HL-60/S4 treated with retinoic acid at 250 ng/mL for 4 days and 3 days (cell line): ENCODE results near the gene DLEC1.

ENCODE experiments used
- in situ Hi-C: fragments of 300-500 bp; cut with MboI; formaldehyde crosslinking; loops from 2 replicates; pipeline ENCODE4 v1.7.0; 2022; ENCODE audit warnings: low sequenced_read_pairs

Gene DLEC1

DNA sequence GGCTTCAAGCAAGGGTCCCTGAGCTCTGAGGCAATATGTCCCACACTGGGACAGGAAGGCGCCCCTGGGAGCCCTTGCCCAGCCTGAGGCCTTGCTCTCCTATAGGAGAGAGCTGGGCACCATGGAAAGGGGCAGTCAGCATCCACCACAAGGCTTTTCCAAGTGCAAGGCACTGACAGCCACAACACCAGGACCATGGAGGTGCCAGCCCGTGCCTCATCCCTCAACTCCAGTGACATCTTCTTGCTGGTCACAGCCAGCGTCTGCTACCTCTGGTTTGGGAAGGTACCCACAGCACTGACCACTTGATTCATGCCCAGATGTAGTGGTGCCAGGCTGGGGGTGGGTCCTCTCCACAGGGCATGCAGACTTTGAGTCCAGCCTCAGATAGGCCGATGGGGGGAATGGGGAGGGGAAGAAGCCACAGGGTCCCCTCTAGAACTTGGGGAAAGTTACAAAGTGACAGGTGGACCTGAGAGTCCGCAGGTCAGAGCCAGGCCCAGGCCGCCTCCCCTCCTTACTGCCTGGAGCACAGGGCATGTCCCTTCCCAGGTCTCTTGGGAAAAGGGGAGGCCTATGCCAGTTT is 36.6 kb upstream of the DLEC1 start:
- in situ Hi-C loops = no loop called here

- in situ Hi-C loops = no loop called here
These were observed 36.1 kb upstream of the DLEC1 start for GRCh38 chr3:38002940-38003339.

DNA sequence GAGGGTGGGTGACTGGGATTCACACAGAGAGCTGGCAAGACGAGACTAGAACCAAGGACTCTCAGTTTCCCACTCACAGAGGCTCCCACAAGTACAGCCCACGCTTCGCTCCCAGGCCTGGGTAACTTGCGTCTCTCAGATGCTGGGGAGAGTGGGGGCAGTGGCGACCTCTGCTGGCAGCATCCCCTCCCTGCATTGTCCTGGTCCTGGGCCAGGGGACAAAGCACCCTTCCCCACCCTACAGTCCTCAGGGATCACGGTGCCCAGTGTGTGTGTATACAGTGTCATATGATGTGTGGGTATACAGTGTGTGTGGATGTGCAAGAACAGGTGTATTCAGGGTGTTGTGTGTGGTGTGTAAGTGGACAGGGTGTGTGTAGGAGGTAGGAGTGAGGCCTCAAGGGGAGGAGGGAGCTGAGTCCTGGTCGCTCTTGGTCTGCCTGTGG is 35.6 kb upstream of the DLEC1 start:
- in situ Hi-C loops = no loop called here

GRCh38 chr3:38003817-38004414 is 35.1 kb upstream of the DLEC1 start:
- in situ Hi-C loops = no loop called here

DNA sequence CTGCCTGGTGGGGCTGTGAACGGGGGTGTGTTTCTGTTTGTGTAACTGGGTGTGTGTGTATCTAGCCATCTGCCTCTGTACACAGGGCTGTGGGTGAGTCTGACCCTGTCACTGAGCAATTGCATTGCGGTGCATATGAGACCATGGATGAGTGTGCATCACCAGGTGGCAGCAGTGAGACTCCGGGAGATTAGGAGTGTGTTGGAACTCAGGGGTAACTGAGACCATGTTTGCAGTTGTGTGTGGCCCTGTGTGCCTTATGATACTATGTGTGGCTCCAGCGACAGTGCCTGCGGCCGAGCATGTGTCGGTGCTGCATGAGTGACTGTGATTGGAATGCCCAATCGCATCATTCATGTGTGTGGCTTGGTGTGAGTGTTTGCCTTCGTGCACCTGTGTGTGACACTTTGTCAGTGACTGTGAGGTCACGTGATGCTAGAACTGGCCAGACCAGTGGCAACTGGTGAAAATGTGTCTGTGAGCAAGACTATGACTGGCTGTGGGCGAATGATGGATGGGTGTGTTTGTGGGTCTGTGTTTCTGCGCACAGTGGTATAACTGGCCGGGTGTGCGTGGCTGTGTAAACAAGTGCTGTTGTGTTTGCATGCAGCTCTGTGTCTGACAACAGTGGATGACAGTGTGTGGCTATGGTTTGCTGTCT is 34.5 kb upstream of the DLEC1 start:
- in situ Hi-C loops = no loop called here

DNA sequence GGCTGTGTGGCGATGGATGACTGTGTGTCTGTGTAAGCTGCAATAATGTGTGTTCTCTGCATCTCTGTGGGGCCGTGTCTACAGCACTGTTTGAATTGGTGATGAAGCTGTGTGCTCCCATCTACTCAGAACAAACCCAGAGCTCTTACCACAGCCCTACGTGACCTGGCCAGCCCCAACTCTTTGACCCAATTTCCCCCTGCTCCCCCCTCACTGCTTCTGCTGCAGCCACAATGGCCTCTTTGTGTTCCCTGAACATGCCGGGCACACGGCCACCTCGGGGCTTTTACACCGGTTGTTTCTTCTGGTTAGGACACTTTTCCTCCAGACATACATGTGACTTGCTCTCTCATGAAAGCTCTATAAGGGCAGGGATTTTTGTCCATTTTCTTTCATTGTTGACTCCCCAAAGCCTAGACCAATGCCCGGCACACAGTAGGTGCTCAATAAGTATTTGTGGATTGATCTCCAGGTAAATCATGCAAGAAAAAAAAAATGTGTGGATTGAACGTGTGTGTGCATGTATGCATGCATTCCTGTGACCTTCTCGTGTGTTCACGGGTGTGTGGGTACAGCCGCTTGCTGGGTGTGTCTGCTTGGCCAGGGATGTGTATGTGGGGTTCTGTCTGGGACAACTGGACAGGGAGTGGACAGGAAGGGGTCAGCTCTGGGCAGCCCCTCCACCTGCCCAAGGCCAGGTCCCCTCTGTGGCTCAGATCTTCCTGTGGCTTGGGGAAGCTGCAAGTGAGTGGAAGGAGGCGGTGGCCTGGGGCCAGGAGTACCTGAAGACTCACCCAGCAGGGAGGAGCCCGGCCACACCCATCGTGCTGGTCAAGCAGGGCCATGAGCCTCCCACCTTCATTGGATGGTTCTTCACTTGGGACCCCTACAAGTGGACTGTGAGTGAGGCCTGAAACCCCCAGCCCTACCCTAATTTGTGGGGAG is 33.7 kb upstream of the DLEC1 start:
- in situ Hi-C loops = no loop called here

DNA sequence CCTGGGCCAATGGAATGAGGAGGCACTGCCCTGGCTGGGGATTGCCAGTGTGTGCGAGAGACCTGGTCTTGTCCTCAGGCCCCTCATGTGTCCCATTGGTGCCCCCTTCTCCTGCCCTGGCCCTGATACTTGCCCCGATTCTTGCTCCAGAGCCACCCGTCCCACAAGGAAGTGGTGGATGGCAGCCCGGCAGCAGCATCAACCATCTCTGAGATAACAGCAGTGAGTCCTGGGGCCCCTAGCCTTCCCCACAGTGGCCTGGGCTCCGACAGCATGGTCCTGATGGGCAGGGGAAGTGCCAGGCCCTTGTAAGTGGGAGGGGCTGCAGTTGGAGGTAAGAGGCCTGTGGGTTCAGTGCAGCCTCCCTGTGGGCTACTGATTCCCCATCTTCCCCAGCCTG is 33.0 kb upstream of the DLEC1 start:
- in situ Hi-C loops = no loop called here

DNA sequence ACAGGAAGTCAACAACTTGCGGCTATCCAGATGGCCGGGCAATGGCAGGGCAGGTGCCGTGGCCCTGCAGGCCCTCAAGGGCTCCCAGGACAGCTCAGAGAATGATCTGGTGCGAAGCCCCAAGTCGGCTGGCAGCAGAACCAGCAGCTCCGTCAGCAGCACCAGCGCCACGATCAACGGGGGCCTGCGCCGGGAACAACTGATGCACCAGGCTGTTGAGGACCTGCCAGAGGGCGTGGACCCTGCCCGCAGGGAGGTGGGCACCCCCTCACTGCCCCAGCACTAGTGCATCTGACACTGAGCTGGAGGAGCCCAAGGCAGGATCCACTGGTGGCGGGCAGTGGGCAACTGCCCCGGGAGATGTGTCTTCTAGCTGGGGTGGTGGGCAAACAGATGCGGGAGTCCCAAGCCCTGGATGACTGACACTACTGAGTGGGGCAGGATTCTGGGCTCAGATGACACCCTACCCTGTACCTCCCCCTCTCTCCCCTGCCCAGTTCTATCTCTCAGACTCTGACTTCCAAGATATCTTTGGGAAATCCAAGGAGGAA is 32.5 kb upstream of the DLEC1 start:
- in situ Hi-C loops = no loop called here

- in situ Hi-C loops = no loop called here
These were observed 31.3 kb upstream of the DLEC1 start for GRCh38 chr3:38007754-38008090.

- in situ Hi-C loops = no loop called here
These were observed 30.8 kb upstream of the DLEC1 start for GRCh38 chr3:38008191-38008701.

- in situ Hi-C loops = no loop called here
These were observed 29.9 kb upstream of the DLEC1 start for GRCh38 chr3:38008971-38009580.

GRCh38 chr3:38009807-38010591 is 29.0 kb upstream of the DLEC1 start:
- in situ Hi-C loops = no loop called here

GRCh38 chr3:38011111-38011510 is 27.9 kb upstream of the DLEC1 start:
- in situ Hi-C loops = no loop called here

DNA sequence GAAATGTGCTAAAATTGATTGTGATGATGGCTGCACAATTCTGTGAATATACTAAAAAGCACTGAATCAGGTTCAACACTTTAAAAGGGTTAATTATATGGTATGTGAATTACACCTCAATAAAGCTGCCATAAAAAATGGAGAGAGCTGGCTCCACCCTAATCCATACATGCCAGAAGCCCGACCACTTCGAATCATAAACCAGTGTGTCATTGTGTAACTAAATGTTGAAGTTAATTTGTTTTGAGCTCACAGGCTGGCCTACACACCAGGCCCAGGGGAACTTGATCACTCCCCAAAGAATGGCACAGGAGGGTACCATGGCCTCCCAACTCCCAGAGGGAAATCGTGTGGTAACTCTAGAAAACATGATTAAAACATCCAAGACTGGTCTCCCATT is 23.5 kb upstream of the DLEC1 start:
- in situ Hi-C loops = no loop called here

DNA sequence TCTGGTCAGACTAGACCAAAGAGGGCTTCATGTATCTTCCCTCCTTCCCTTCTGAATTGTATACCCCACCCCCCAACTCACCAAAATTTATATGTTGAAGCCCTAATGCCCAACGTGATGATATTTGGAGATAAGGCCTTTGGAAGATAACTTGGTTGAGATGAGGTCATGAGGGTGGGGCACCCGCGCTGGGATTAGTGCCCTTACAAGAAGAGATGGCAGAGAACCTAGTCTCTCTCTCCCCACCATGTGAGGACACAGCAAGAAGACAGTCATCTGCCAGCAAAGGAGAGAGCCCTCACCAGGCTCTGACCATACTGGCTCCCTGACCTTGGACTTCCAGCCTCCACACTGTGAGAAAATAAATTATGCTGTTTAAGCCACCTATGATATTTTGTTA is 23.0 kb upstream of the DLEC1 start:
- in situ Hi-C loops = no loop called here

DNA sequence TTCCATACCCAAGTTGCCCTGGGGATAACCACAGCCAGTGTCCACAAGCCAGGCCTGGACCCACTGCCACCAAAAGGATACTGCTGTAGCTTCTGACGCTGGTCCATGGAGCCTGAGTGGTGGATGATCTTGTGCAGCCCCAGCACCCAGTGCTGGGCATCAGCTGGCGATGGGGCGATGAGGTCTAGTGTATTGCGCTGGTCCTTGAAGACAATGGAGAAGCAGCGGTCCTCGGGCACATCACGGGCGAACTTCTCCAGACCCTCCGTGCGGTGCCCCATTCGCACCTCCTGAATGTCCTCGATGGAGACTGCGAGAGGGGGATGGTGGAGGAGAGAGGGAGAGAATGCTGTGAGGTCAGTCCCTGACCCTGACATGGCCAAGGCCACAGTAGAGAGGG is 22.6 kb upstream of the DLEC1 start:
- in situ Hi-C loops = no loop called here

GRCh38 chr3:38016847-38017444 is 22.1 kb upstream of the DLEC1 start:
- in situ Hi-C loops = no loop called here

DNA sequence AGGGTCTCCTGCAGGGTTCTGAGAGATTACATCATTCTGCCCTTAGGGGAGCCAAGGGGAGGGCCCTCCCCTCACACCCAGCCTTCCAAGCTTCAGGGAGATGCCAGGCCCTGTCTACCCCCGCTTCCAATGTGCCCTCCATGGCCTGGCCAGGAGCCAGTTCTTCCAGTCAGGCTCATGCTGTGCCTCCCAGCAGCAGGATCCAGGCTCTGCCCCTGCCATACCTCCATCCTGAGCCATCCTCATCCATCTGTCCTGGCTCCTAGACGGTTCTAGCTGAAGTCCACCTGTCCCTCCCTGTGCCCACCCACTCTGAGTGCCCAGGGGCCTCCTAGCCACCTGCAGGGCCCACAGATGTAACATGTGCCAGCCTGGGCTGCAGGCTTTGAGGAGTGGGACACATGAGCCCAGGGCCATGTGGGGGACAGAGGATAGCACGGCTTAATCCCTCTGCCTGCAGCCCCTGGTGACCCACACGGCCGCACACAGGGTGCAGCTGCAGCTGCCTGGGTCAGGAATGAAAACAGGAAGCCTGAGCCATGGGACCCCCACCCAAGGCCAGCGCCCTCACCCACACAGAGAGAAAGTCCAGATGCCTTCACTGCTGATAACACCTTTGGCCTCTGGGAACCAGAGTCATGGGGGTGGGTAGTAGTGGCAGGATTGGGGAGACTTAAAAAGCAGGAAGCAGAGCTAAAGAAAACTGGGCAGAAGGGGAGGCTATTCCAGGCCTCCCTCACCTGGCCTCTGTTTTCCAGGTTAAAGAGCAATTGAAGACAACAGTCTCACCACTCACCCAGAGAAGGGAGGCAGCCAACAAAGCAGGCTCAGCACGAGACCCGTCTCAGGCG is 21.3 kb upstream of the DLEC1 start:
- in situ Hi-C loops = no loop called here
